H1 (cell line): ENCODE results near the gene LEFTY2. TPM values are rescaled to one million over a fixed set of nuclear protein-coding genes. Genes with fewer than 3 reads are reported as not detected.

Source experiments
- CTCF ChIA-PET: fragments of 300-600 bp; sonication (Branson Sonifier 250); formaldehyde crosslinking; loops from one replicate; lab custom pipeline; 2021; ENCODE audit not compliant: partially characterized antibody; lab: Charles Lee
- POLR2A ChIA-PET: fragments of 300-600 bp; sonication (Branson Sonifier 250); formaldehyde crosslinking; loops from one replicate; lab custom pipeline; 2021; ENCODE audit warnings: inconsistent platforms; ENCODE audit not compliant: partially characterized antibody; lab: Charles Lee
- DNase-seq, 2 experiments: peaks; one replicate each; pipeline versions ENCODE4 v3.0.0 to v3.0.0-alpha.2; 2010 to 2022; ENCODE audit warnings: low spot score in 2 of 2, low read depth in 1 of 2, mixed read lengths in 1 of 2
- FAIRE-seq: peaks from 2 replicates; lab custom pipeline; 2011; peaks lifted over from hg19 to GRCh38; lab: Jason Lieb, UNC
- H2AFZ ChIP-seq: 2 replicates; pipeline ENCODE4 v1.8.1; 2012; ENCODE audit warnings: low read length, inconsistent platforms
- H2AK5ac ChIP-seq: 2 replicates; pipeline ENCODE4 v1.6.1; 2013; ENCODE audit warnings: low read depth, low read length
- H2BK120ac ChIP-seq: replicated peaks from 2 replicates; pipeline ENCODE3; 2013; ENCODE audit warnings: low read depth, low read length, inconsistent platforms
- H2BK12ac ChIP-seq: 2 replicates; pipeline ENCODE4 v1.6.1; 2013; ENCODE audit warnings: low read depth, low read length
- H2BK15ac ChIP-seq: 2 replicates; pipeline ENCODE4 v1.6.1; 2013; ENCODE audit warnings: low read length
- H2BK20ac ChIP-seq: 2 replicates; pipeline ENCODE4 v1.6.1; 2013; ENCODE audit warnings: low read length
- H2BK5ac ChIP-seq: 2 replicates; pipeline ENCODE4 v1.6.1; 2013; ENCODE audit warnings: low read depth, low read length
- H3K14ac ChIP-seq: 2 replicates; pipeline ENCODE4 v1.6.1; 2013; ENCODE audit warnings: inconsistent platforms; ENCODE audit not compliant: insufficient read length
- H3K18ac ChIP-seq: 2 replicates; pipeline ENCODE4 v1.6.1; 2013; ENCODE audit warnings: low read length; ENCODE audit errors: extremely low read depth
- H3K23ac ChIP-seq: 2 replicates; pipeline ENCODE4 v1.6.1; 2013; ENCODE audit warnings: inconsistent platforms; ENCODE audit not compliant: insufficient read length
- H3K23me2 ChIP-seq: 2 replicates; pipeline ENCODE4 v1.6.1; 2013; ENCODE audit warnings: low read depth, low read length
- H3K27ac ChIP-seq: 2 replicates; pipeline ENCODE4 v1.6.1; 2011; ENCODE audit warnings: low read depth, low read length, inconsistent platforms
- H3K27me3 ChIP-seq, 4 experiments: replicated peaks in 1 of 4; 1 replicate in 1 of 4; 2 replicates in 3 of 4; pipeline versions ENCODE4 v1.6.1 to v1.8.1; 2011 to 2013; ENCODE audit warnings: low read length in 3 of 4, mild to moderate bottlenecking in 3 of 4, inconsistent platforms in 2 of 4, mixed read lengths in 2 of 4, moderate library complexity in 1 of 4; ENCODE audit not compliant: control insufficient read depth in 3 of 4, insufficient read depth in 3 of 4; ENCODE audit errors: extremely low read depth in 1 of 4
- H3K36me3 ChIP-seq, 4 experiments: 2 replicates each; pipeline versions ENCODE4 v1.6.1 to v1.8.1; 2011 to 2013; ENCODE audit warnings: mild to moderate bottlenecking in 4 of 4, low read length in 3 of 4, moderate library complexity in 2 of 4, control low read depth in 1 of 4, inconsistent platforms in 1 of 4; ENCODE audit not compliant: insufficient read depth in 4 of 4, control insufficient read depth in 2 of 4
- H3K4ac ChIP-seq: replicated peaks from 2 replicates; pipeline ENCODE3; 2013; ENCODE audit warnings: low read length, low read depth, mixed read lengths, inconsistent platforms; ENCODE audit not compliant: insufficient read length
- H3K4me1 ChIP-seq, 4 experiments: replicated peaks in 1 of 4; 1 replicate in 1 of 4; 2 replicates in 3 of 4; pipeline versions ENCODE4 v1.6.1 to v1.8.1; 2011 to 2013; ENCODE audit warnings: low read length in 3 of 4, inconsistent platforms in 2 of 4, mixed read lengths in 1 of 4; ENCODE audit not compliant: insufficient read depth in 4 of 4, control insufficient read depth in 3 of 4
- H3K4me2 ChIP-seq, 2 experiments: 2 replicates each; pipeline versions ENCODE4 v1.6.1 to v1.8.1; 2011 to 2013; ENCODE audit warnings: low read depth in 2 of 2, low read length in 2 of 2, control low read depth in 1 of 2, inconsistent platforms in 1 of 2, mild to moderate bottlenecking in 1 of 2; ENCODE audit not compliant: insufficient read depth in 1 of 2
- H3K4me3 ChIP-seq, 4 experiments: fragments of 200-600, 300-600 bp in 1 of 4; sonication (generic), shearing (Covaris generic), sonication (Bioruptor Twin) in 1 of 4; 2 replicates each; pipeline versions ENCODE4 v1.5.1 to v1.8.1; 2011 to 2016; ENCODE audit warnings: low read length in 4 of 4, low read depth in 3 of 4, control low read depth in 2 of 4, inconsistent platforms in 2 of 4, mild to moderate bottlenecking in 2 of 4, mixed read lengths in 1 of 4, moderate library complexity in 1 of 4; ENCODE audit not compliant: insufficient read depth in 2 of 4; ENCODE audit errors: extremely low read depth in 1 of 4
- H3K56ac ChIP-seq: replicated peaks from 2 replicates; pipeline ENCODE3; 2013; ENCODE audit warnings: low read depth, mild to moderate bottlenecking, mixed read lengths, low read length, inconsistent platforms; ENCODE audit not compliant: insufficient read length
- H3K79me1 ChIP-seq: 2 replicates; pipeline ENCODE4 v1.6.1; 2013; ENCODE audit warnings: low read depth, low read length, control low read depth
- H3K79me2 ChIP-seq, 2 experiments: 2 replicates each; pipeline versions ENCODE4 v1.6.1 to v1.8.1; 2012 to 2013; ENCODE audit warnings: low read length in 2 of 2, mild to moderate bottlenecking in 2 of 2, inconsistent platforms in 1 of 2; ENCODE audit not compliant: insufficient read depth in 2 of 2, control insufficient read depth in 1 of 2
- H3K9ac ChIP-seq, 4 experiments: replicated peaks in 1 of 4; 1 replicate in 1 of 4; 2 replicates in 3 of 4; pipeline versions ENCODE4 v1.6.1 to v1.8.1; 2011 to 2013; ENCODE audit warnings: low read depth in 3 of 4, low read length in 3 of 4, control low read depth in 2 of 4, mild to moderate bottlenecking in 2 of 4, moderate library complexity in 2 of 4, inconsistent platforms in 1 of 4; ENCODE audit errors: extremely low read depth in 1 of 4
- H3K9me3 ChIP-seq, 2 experiments: 2 replicates each; pipeline versions ENCODE4 v1.6.1 to v1.8.1; 2012 to 2013; ENCODE audit warnings: mild to moderate bottlenecking in 2 of 2, moderate library complexity in 2 of 2, control low read depth in 1 of 2, inconsistent platforms in 1 of 2, low read depth in 1 of 2, low read length in 1 of 2, mixed read lengths in 1 of 2; ENCODE audit not compliant: insufficient read depth in 2 of 2
- H4K20me1 ChIP-seq, 2 experiments: replicated peaks in 1 of 2; 2 replicates each; pipeline versions ENCODE3 to v1.8.1; 2011 to 2013; ENCODE audit warnings: inconsistent platforms in 2 of 2, low read length in 2 of 2, mild to moderate bottlenecking in 1 of 2; ENCODE audit not compliant: insufficient read depth in 2 of 2, control insufficient read depth in 1 of 2
- H4K5ac ChIP-seq: 2 replicates; pipeline ENCODE4 v1.6.1; 2013; ENCODE audit warnings: low read length, low read depth, mixed read lengths, inconsistent platforms; ENCODE audit not compliant: insufficient read length
- H4K8ac ChIP-seq: 2 replicates; pipeline ENCODE4 v1.8.0; 2013; ENCODE audit warnings: mild to moderate bottlenecking, moderate library complexity, low read length, inconsistent platforms; ENCODE audit not compliant: insufficient read depth; ENCODE audit errors: extremely low read depth
- H4K91ac ChIP-seq: replicated peaks from 2 replicates; pipeline ENCODE3; 2013; ENCODE audit warnings: low read length, mixed read lengths, inconsistent platforms; ENCODE audit not compliant: insufficient read length
- ASH2L ChIP-seq: fragments of 200-600, 300-600 bp; sonication (generic); IDR thresholded peaks from one replicate; pipeline ENCODE4 v1.7.1; 2017; ENCODE audit warnings: low read length
- ATF2 ChIP-seq: IDR thresholded peaks from 2 replicates; pipeline ENCODE4 v1.6.1; 2012; ENCODE audit warnings: low read length, inconsistent platforms
- CEBPB ChIP-seq: IDR thresholded peaks from 2 replicates; pipeline ENCODE4 v1.6.1; 2012; ENCODE audit warnings: low read depth, low read length
- EZH2 ChIP-seq: fragments of 200-600 bp; sonication (generic); IDR thresholded peaks from 2 replicates; pipeline ENCODE4 v1.7.1; 2012; ENCODE audit warnings: low read depth, mild to moderate bottlenecking, moderate library complexity, low read length, inconsistent platforms; ENCODE audit not compliant: severe bottlenecking
- GTF2F1 ChIP-seq: IDR thresholded peaks from 2 replicates; pipeline ENCODE4 v1.6.1; 2012; ENCODE audit warnings: low read depth, low read length, improper control_type of control experiment, borderline replicate concordance
- JUN ChIP-seq: IDR thresholded peaks from 2 replicates; pipeline ENCODE4 v1.6.1; 2011; ENCODE audit warnings: low read depth, mild to moderate bottlenecking, improper control_type of control experiment, low read length
- POLR2A ChIP-seq, 2 experiments: IDR thresholded peaks; 1 replicate in 1 of 2; 2 replicates in 1 of 2; pipeline ENCODE4 v1.6.1; 2011; ENCODE audit warnings: low read depth in 2 of 2, low read length in 2 of 2, mild to moderate bottlenecking in 2 of 2; ENCODE audit errors: control extremely low read depth in 1 of 2
- RAD21 ChIP-seq, 2 experiments: IDR thresholded peaks in 1 of 2; conservative IDR thresholded peaks in 1 of 2; 2 replicates each; pipeline ENCODE4 v1.6.1; 2011; ENCODE audit warnings: low read depth in 2 of 2, low read length in 2 of 2, improper control_type of control experiment in 1 of 2, inconsistent platforms in 1 of 2, mild to moderate bottlenecking in 1 of 2, moderate library complexity in 1 of 2
- TAF7 ChIP-seq: optimal IDR thresholded peaks from 2 replicates; pipeline ENCODE3; 2011; ENCODE audit warnings: low read depth, mild to moderate bottlenecking, inconsistent platforms, low read length, moderate library complexity, borderline replicate concordance
- TCF12 ChIP-seq: IDR thresholded peaks from 2 replicates; pipeline ENCODE4 v1.6.1; 2011; ENCODE audit warnings: low read depth, mild to moderate bottlenecking, low read length
- USF2 ChIP-seq: IDR thresholded peaks from 2 replicates; pipeline ENCODE4 v1.6.1; 2011; ENCODE audit warnings: low read length, improper control_type of control experiment
- ZNF274 ChIP-seq: IDR thresholded peaks from 2 replicates; pipeline ENCODE4 v1.7.0; 2012; ENCODE audit warnings: low read length, borderline replicate concordance; ENCODE audit errors: extremely low read depth
- WGBS, 2 experiments: shearing (Covaris generic) in 1 of 2; methylation state at CpG; one replicate each; pipeline versions ENCODE4 v1.1.6 to v1.1.7; 2013 to 2015; ENCODE audit warnings: low lambda C conversion rate in 2 of 2, mixed read lengths in 2 of 2, inconsistent platforms in 1 of 2, low coverage in 1 of 2, missing lambda C conversion rate in 1 of 2; ENCODE audit not compliant: insufficient replicate concordance in 2 of 2, insufficient coverage in 1 of 2, insufficient read length in 1 of 2; ENCODE audit errors: extremely low coverage in 1 of 2, missing lambda C conversion rate in 1 of 2; 5-methylcytosine and 5-hydroxymethylcytosine counted together
- polyA plus RNA-seq, 7 experiments: library from polyadenylated mRNA; depleted of rRNA in 3 of 7; stranded (reverse) in 5 of 7; unstranded in 2 of 7; fragments of >200 nt in 5 of 7; fragments of 200-250 nt in 2 of 7; gene quantifications; 1 replicate in 5 of 7; 2 replicates in 1 of 7; 4 replicates in 1 of 7; pipeline versions ENCODE4 v1.2.1 to v1.2.3, GENCODE V29; 2011 to 2013; ENCODE audit warnings: missing spikeins in 2 of 7, mixed read lengths in 2 of 7
- total RNA-seq: library from RNA; stranded (reverse); fragmentation: NEBNext Ultra II Directional; extraction: Animal tissue kit (Norgen Biotek cat#: 25700); gene quantifications from 2 replicates; pipeline ENCODE4 v1.2.1, GENCODE V29; 2021

The LEFTY2 gene
- total and polyA plus RNA-seq, 2 of the 8 experiments (the other 6 are each of a cell fraction or from before 2014, with no cell fraction given): 2.6 to 4.3 TPM

- 78% methylated on average over 1 of the region's 1 CpG; no CpG with 5 or more reads in 1 of the 2 experiments for WGBS, 2 experiments
- Histone ChIP-seq H4K5ac (no peak overlapping the region), H2BK20ac (no peak overlapping the region), H2BK120ac (no peak overlapping the region), H4K8ac (no peak overlapping the region), H2BK12ac (no peak overlapping the region), H3K23ac (no peak overlapping the region), H3K14ac (no peak overlapping the region), H3K27me3 (peaks cover 0 to 12% (median 7%) of the 10 kb centered on the region in 4 experiments; a peak in 4 of 7 replicates), H3K18ac (no peak overlapping the region), H3K23me2 (no peaks in the 10 kb centered on the region), H3K79me1 (no peaks in the 10 kb centered on the region), H3K4me2 (no peak overlapping the region), H3K79me2 (no peaks in the 10 kb centered on the region), H3K4me1 (peaks cover 8 to 23% (median 15%) of the 10 kb centered on the region in 4 experiments), H4K91ac (no peak overlapping the region), H2BK15ac (no peak overlapping the region), H2BK5ac (no peak overlapping the region), H3K4me3 (no peak overlapping the region), H3K27ac (no peak overlapping the region), H3K9me3 (no peaks in the 10 kb centered on the region), H3K9ac (no peak overlapping the region), H2AFZ (no peak overlapping the region), H4K20me1 (no peaks in the 10 kb centered on the region), H3K4ac (no peak overlapping the region), H3K56ac (no peak overlapping the region), H2AK5ac (no peak overlapping the region), H3K36me3 (no peaks in the 10 kb centered on the region)
- DNase-seq: no peak
- ChIA-PET POLR2A (interaction anchor here (0.7 to 3.4 kb wide), 4 partner anchors 9 to 164 kb away, joined by 3 to 16 read pairs (median 6); partner anchors contain the start of genes PYCR2 and SRP9), CTCF (interaction anchor here (0.6 to 4.0 kb wide), 7 partner anchors 20 to 468 kb away, joined by 3 to 23 read pairs (median 7); no protein-coding TSS in a partner anchor)
- FAIRE-seq: no peak
- TF ChIP-seq CEBPB: no peak
- TF ChIP-seq POLR2A (IDR thresholded peaks at IDR 0.05; ENCODE audit: control extremely low read depth in 1 of 2, low read depth in 2 of 2, low read length in 2 of 2): no peak
- no peak for TF ChIP-seq ASH2L
- TF ChIP-seq GTF2F1: no peak
- no peak for TF ChIP-seq JUN
- TF ChIP-seq TCF12: no peak
- TF ChIP-seq RAD21 (IDR thresholded peaks at IDR 0.05 in 1 of 2, conservative IDR thresholded peaks at IDR 0.05 in 1 of 2; ENCODE audit: low read depth in 2 of 2, low read length in 2 of 2): no peak
- TF ChIP-seq USF2: no peak
- no peak for TF ChIP-seq TAF7
- TF ChIP-seq ATF2: no peak
- TF ChIP-seq EZH2: no peak
- TF ChIP-seq ZNF274: no peak
These were observed 862 bp upstream of the LEFTY2 start for GRCh38 chr1:225941942-225942222.
